NT2/D1 (cell line): Measurements from ENCODE around the gene PNKP.

Experiments
- DNase-seq: peaks from one replicate; pipeline ENCODE4 v3.0.0-alpha.2; 2011; ENCODE audit warnings: low read depth, low spot score
- H3K27me3 ChIP-seq: 2 replicates; pipeline ENCODE4 v1.6.0; 2011; ENCODE audit warnings: mild to moderate bottlenecking; ENCODE audit not compliant: insufficient read length, insufficient read depth
- H3K36me3 ChIP-seq: 2 replicates; pipeline ENCODE4 v1.6.1; 2011; ENCODE audit warnings: mild to moderate bottlenecking, low read length, mixed read lengths; ENCODE audit not compliant: insufficient read depth, insufficient read length
- H3K4me1 ChIP-seq: 2 replicates; pipeline ENCODE4 v1.5.1; 2011; ENCODE audit not compliant: insufficient read depth, insufficient read length
- H3K4me3 ChIP-seq: 2 replicates; pipeline ENCODE4 v1.5.1; 2011; ENCODE audit warnings: low read depth; ENCODE audit not compliant: insufficient read length
- H3K9ac ChIP-seq: 2 replicates; pipeline ENCODE4 v1.6.0; 2011; ENCODE audit warnings: low read depth; ENCODE audit not compliant: insufficient read length
- H3K9me3 ChIP-seq: 2 replicates; pipeline ENCODE4 v1.5.1; 2011; ENCODE audit warnings: mild to moderate bottlenecking, low read length; ENCODE audit not compliant: insufficient read depth
- SUZ12 ChIP-seq: IDR thresholded peaks from 2 replicates; pipeline ENCODE4 v1.6.1; 2011; ENCODE audit not compliant: insufficient read length, insufficient read depth; ENCODE audit errors: extremely low read depth
- YY1 ChIP-seq: IDR thresholded peaks from 2 replicates; pipeline ENCODE4 v1.6.1; 2011; ENCODE audit not compliant: insufficient read length, insufficient read depth
- ZNF274 ChIP-seq: IDR thresholded peaks from 2 replicates; pipeline ENCODE4 v1.6.1; 2011; ENCODE audit warnings: mild to moderate bottlenecking, low read depth, low read length

Gene PNKP

GRCh38 chr19:49894879-49895565 lies 27.6 kb upstream of the PNKP start:
- TF ChIP-seq ZNF274 (no peak), SUZ12 (no peak), YY1 (no peak)
- H3K27me3 ChIP-seq = no peaks in the 10 kb centered on the region
- no peak overlapping the region for H3K4me3 ChIP-seq
- H3K9ac ChIP-seq = no peak overlapping the region
- no peaks in the 10 kb centered on the region for H3K9me3 ChIP-seq
- H3K4me1 ChIP-seq = peaks cover 22% of the 10 kb centered on the region
- no peak for DNase-seq
- H3K36me3 ChIP-seq = no peaks in the 10 kb centered on the region

- H3K9ac ChIP-seq = no peak overlapping the region
- H3K9me3 ChIP-seq = peaks cover 8% of the 10 kb centered on the region; the same call in 1 of the 2 replicates
- H3K4me3 ChIP-seq = no peak overlapping the region
- peaks cover 6% of the 10 kb centered on the region for H3K36me3 ChIP-seq
- TF ChIP-seq SUZ12 = no peak
- TF ChIP-seq ZNF274 = no peak
- TF ChIP-seq YY1 = no peak
- DNase-seq = no peak
- peaks cover 24% of the 10 kb centered on the region for H3K4me1 ChIP-seq
- H3K27me3 ChIP-seq = no peaks in the 10 kb centered on the region
Observed at GRCh38 chr19:49894011-49894664, 26.8 kb upstream of the PNKP start.

- DNase-seq = no peak
- H3K36me3 ChIP-seq = peaks cover 10% of the 10 kb centered on the region
- no peak overlapping the region for H3K9ac ChIP-seq
- no peaks in the 10 kb centered on the region for H3K27me3 ChIP-seq
- peaks cover 11% of the 10 kb centered on the region; the same call in 1 of the 2 replicates for H3K9me3 ChIP-seq
- no peak overlapping the region for H3K4me3 ChIP-seq
- peaks cover 24% of the 10 kb centered on the region for H3K4me1 ChIP-seq
- no peak for TF ChIP-seq SUZ12
- no peak for TF ChIP-seq ZNF274
Observed at GRCh38 chr19:49892716-49893115, 25.3 kb upstream of the PNKP start.

GRCh38 chr19:49891393-49891792 lies 24.0 kb upstream of the PNKP start:
- Histone ChIP-seq H3K9me3 (peaks cover 11% of the 10 kb centered on the region; the same call in 1 of the 2 replicates), H3K4me1 (peaks cover 21% of the 10 kb centered on the region), H3K36me3 (peaks cover 13% of the 10 kb centered on the region), H3K27me3 (no peaks in the 10 kb centered on the region), H3K9ac (peak overlapping the region; percentile 51), H3K4me3 (no peak overlapping the region)
- DNase-seq = no peak
- TF ChIP-seq SUZ12 (no peak), YY1 (no peak), ZNF274 (no peak)

GRCh38 chr19:49890349-49891311 lies 23.3 kb upstream of the PNKP start:
- H3K27me3 ChIP-seq = no peaks in the 10 kb centered on the region
- no peak for TF ChIP-seq SUZ12
- TF ChIP-seq YY1 = no peak
- H3K4me3 ChIP-seq = peak overlapping the region; percentile 26
- DNase-seq = no peak
- peaks cover 16% of the 10 kb centered on the region for H3K4me1 ChIP-seq
- peak overlapping the region; percentile 56 for H3K9ac ChIP-seq
- peaks cover 11% of the 10 kb centered on the region; the same call in 1 of the 2 replicates for H3K9me3 ChIP-seq
- peaks cover 16% of the 10 kb centered on the region for H3K36me3 ChIP-seq

- Histone ChIP-seq H3K9ac (peak overlapping the region; percentile 56), H3K4me3 (peak overlapping the region; percentile 26), H3K9me3 (peaks cover 11% of the 10 kb centered on the region; the same call in 1 of the 2 replicates), H3K27me3 (no peaks in the 10 kb centered on the region), H3K36me3 (peaks cover 21% of the 10 kb centered on the region), H3K4me1 (peaks cover 14% of the 10 kb centered on the region)
- TF ChIP-seq SUZ12 (no peak), YY1 (no peak), ZNF274 (no peak)
- no peak for DNase-seq
Observed at GRCh38 chr19:49889687-49890348, 22.4 kb upstream of the PNKP start.
